A673 (cell line): ENCODE measurements around the gene ZNF786.

Experiments used
- CTCF ChIP-seq: fragments of 300-800, 200-600 bp; sonication (generic); conservative IDR thresholded peaks from 2 replicates; pipeline ENCODE4 v1.5.1; 2017; ENCODE audit warnings: low read depth, mild to moderate bottlenecking, antibody characterized with exemption, low read length, moderate library complexity, mixed read lengths
- EZH2 ChIP-seq: fragments of 200-600 bp; sonication (generic); IDR thresholded peaks from 2 replicates; pipeline ENCODE4 v1.6.1; 2017; ENCODE audit warnings: borderline replicate concordance, low read depth, mild to moderate bottlenecking, mixed read lengths, antibody characterized with exemption, low read length; ENCODE audit not compliant: poor library complexity, severe bottlenecking

DNA sequence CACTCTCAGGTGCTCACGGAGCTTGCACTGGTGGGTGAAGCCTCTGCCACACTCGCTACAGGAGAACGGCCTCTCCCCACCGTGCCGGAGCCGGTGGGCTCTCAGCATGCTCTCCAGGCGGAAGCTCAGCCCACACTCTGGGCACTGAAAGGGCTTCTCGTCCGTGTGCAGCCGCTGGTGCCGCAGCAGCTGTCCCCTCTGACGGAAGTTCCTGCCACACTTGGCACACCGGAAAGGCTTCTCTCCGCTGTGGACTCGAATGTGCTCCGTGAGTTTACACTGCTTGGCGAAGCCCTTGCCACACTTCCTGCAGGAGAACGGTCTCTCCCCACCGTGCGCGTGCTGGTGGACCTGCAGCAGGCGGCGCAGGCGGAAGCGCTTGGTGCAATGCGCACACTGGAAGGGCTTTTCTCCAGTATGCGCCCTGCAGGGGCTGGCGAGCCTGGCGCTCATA is 19.3 kb downstream of the ZNF786 start:
- no peak for TF ChIP-seq CTCF
- no peak for TF ChIP-seq EZH2
